DOHH2 (cell line): ENCODE results near the gene SERTAD2.

Experiments
- H3F3A ChIP-seq: fragments of 200-600 bp; sonication (generic), shearing (Covaris generic); 2 replicates; pipeline ENCODE4 v1.6.0; 2016; ENCODE audit warnings: antibody characterized with exemption, mild to moderate bottlenecking; ENCODE audit not compliant: control insufficient read depth, insufficient read depth
- H3K27ac ChIP-seq: fragments of 200-600 bp; sonication (generic); 2 replicates; pipeline ENCODE4 v1.5.1; 2014; ENCODE audit warnings: low read depth, mild to moderate bottlenecking, low read length, moderate library complexity
- H3K27me3 ChIP-seq: fragments of 200-600 bp; sonication (generic); 2 replicates; pipeline ENCODE4 v1.6.1; 2014; ENCODE audit warnings: mild to moderate bottlenecking, low read length, mixed read lengths; ENCODE audit not compliant: control insufficient read depth
- H3K36me3 ChIP-seq: fragments of 200-600 bp; sonication (generic); 2 replicates; pipeline ENCODE4 v1.6.1; 2014; ENCODE audit warnings: mild to moderate bottlenecking, low read length, moderate library complexity, mixed read lengths; ENCODE audit not compliant: control insufficient read depth
- H3K4me1 ChIP-seq: fragments of 200-600 bp; sonication (generic); 2 replicates; pipeline ENCODE4 v1.6.1; 2014; ENCODE audit warnings: mild to moderate bottlenecking, low read length, mixed read lengths; ENCODE audit not compliant: control insufficient read depth
- H3K4me2 ChIP-seq: fragments of 200-600 bp; sonication (generic); 2 replicates; pipeline ENCODE4 v1.6.0; 2014; ENCODE audit warnings: mild to moderate bottlenecking, low read length, moderate library complexity
- H3K4me3 ChIP-seq: fragments of 200-600 bp; sonication (generic); 2 replicates; pipeline ENCODE4 v1.5.1; 2014; ENCODE audit warnings: mild to moderate bottlenecking, low read length, mixed read lengths
- H3K79me2 ChIP-seq: fragments of 200-600 bp; sonication (generic); 2 replicates; pipeline ENCODE4 v1.6.1; 2014; ENCODE audit warnings: mild to moderate bottlenecking, low read length, mixed read lengths; ENCODE audit not compliant: control insufficient read depth
- H3K9me2 ChIP-seq: fragments of 200-600 bp; sonication (generic); replicated peaks from 2 replicates; pipeline ENCODE4 v1.6.1; 2014; ENCODE audit warnings: mild to moderate bottlenecking, low read length, mixed read lengths; ENCODE audit not compliant: control insufficient read depth
- H3K9me3 ChIP-seq: fragments of 200-600 bp; sonication (generic); 2 replicates; pipeline ENCODE4 v1.6.1; 2014; ENCODE audit warnings: antibody characterized with exemption, low read length, mixed read lengths; ENCODE audit not compliant: control insufficient read depth, insufficient read depth
- H4K20me1 ChIP-seq: fragments of 200-600 bp; sonication (generic); 2 replicates; pipeline ENCODE4 v1.6.0; 2014; ENCODE audit warnings: low read depth, mild to moderate bottlenecking, antibody characterized with exemption, low read length, moderate library complexity; ENCODE audit not compliant: control insufficient read depth, insufficient read depth
- CTCF ChIP-seq: fragments of 200-600 bp; sonication (generic); IDR thresholded peaks from one replicate; pipeline ENCODE4 v1.5.1; 2014; ENCODE audit warnings: antibody characterized with exemption, mild to moderate bottlenecking, low read depth, low read length; ENCODE audit not compliant: poor library complexity, severe bottlenecking
- EZH2phosphoT487 ChIP-seq: fragments of 200-600 bp; sonication (generic); IDR thresholded peaks from 2 replicates; pipeline ENCODE4 v1.6.1; 2017; ENCODE audit warnings: borderline replicate concordance, mild to moderate bottlenecking, antibody characterized with exemption, low read length, moderate library complexity, mixed read lengths

SERTAD2 gene

GRCh38 chr2:64634345-64635267 is 19.1 kb downstream of the SERTAD2 start:
- no peaks in the 10 kb centered on the region for H3K9me3 ChIP-seq
- no peaks in the 10 kb centered on the region for H3K9me2 ChIP-seq
- peaks cover 8% of the 10 kb centered on the region for H4K20me1 ChIP-seq
- no peak overlapping the region for H3K4me2 ChIP-seq
- TF ChIP-seq EZH2phosphoT487: no peak
- no peak for TF ChIP-seq CTCF
- no peak overlapping the region for H3K27ac ChIP-seq
- H3K4me3 ChIP-seq: no peak overlapping the region
- H3K27me3 ChIP-seq: no peaks in the 10 kb centered on the region
- H3K4me1 ChIP-seq: peaks cover 40% of the 10 kb centered on the region
- peaks cover 60% of the 10 kb centered on the region for H3K79me2 ChIP-seq
- peaks cover 61% of the 10 kb centered on the region for H3K36me3 ChIP-seq
- peaks cover 14% of the 10 kb centered on the region for H3F3A ChIP-seq

- no peaks in the 10 kb centered on the region for H3K27me3 ChIP-seq
- H3F3A ChIP-seq: peaks cover 14% of the 10 kb centered on the region
- H3K4me2 ChIP-seq: no peak overlapping the region
- H3K4me3 ChIP-seq: no peak overlapping the region
- H3K9me2 ChIP-seq: no peaks in the 10 kb centered on the region
- H4K20me1 ChIP-seq: peaks cover 8% of the 10 kb centered on the region
- peaks cover 45% of the 10 kb centered on the region for H3K79me2 ChIP-seq
- no peaks in the 10 kb centered on the region for H3K9me3 ChIP-seq
- H3K27ac ChIP-seq: no peak overlapping the region
- peaks cover 56% of the 10 kb centered on the region for H3K36me3 ChIP-seq
- peaks cover 25% of the 10 kb centered on the region for H3K4me1 ChIP-seq
- TF ChIP-seq EZH2phosphoT487: no peak
- no peak for TF ChIP-seq CTCF
These were observed 20.6 kb downstream of the SERTAD2 start for GRCh38 chr2:64632835-64633819.

GRCh38 chr2:64631771-64632170 is 21.9 kb downstream of the SERTAD2 start:
- H3F3A ChIP-seq: peaks cover 2% of the 10 kb centered on the region
- no peak for TF ChIP-seq CTCF
- no peak for TF ChIP-seq EZH2phosphoT487
- H3K27me3 ChIP-seq: no peaks in the 10 kb centered on the region
- no peak overlapping the region for H3K4me3 ChIP-seq
- H4K20me1 ChIP-seq: peaks cover 4% of the 10 kb centered on the region
- H3K4me1 ChIP-seq: peaks cover 15% of the 10 kb centered on the region
- H3K4me2 ChIP-seq: no peak overlapping the region
- H3K36me3 ChIP-seq: peaks cover 45% of the 10 kb centered on the region
- H3K9me3 ChIP-seq: no peaks in the 10 kb centered on the region
- no peak overlapping the region for H3K27ac ChIP-seq
- H3K79me2 ChIP-seq: peaks cover 31% of the 10 kb centered on the region
- H3K9me2 ChIP-seq: no peaks in the 10 kb centered on the region
